Myocyte (in vitro differentiated cells): Measurements from ENCODE around the gene ARID2. TPM values are rescaled to one million over a fixed set of nuclear protein-coding genes. Genes with fewer than 3 reads are reported as not detected.

ENCODE experiments used
- DNase-seq: peaks from one replicate; pipeline ENCODE4 v3.0.0-alpha.2; 2012; ENCODE audit warnings: low read depth
- total RNA-seq: library from RNA; depleted of rRNA; stranded (reverse); fragments of >200 nt; gene quantifications from 2 replicates; pipeline ENCODE4 v1.2.3, GENCODE V29; 2014

Gene ARID2
- total RNA-seq, 1 donor from 2014 or later: 15.8 TPM

DNA sequence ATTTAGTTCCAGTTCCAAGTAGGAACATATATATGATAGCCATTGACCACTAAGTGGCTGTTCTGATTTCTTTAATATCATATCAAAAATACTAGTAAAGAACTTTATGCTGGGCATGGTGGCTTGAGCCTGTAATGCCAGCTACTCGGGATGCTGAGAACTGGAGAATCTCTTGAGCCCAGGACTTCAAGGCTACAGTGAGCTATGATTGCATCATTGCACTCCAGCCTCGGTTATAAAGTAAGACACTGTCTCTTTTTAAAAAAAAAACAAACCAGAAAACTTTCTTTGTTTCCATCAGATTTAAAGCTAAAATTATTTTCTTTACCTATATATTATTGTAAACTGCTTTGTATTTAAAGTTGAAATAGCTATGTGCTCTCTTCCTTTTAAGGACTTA is 133.8 kb downstream of the ARID2 start:
- DNase-seq: no peak

DNA sequence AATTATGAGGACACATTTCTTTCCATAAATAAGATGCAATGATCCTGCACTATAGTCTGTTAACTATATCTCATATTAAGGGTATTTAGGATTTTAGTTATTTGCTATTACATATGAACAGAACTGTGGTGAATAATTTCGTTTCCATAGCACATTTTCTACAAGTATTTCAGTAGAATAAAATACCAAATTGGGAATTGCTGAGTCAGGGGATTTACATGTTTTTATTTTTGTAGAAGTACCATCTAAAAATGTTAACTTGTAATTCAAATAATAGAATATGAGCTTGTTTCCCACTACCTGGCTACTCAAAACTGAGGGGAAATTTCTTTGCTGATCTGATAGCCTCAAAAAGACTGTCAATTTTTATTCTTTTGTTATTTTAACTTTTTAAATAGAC is 136.8 kb downstream of the ARID2 start:
- DNase-seq: no peak

DNA sequence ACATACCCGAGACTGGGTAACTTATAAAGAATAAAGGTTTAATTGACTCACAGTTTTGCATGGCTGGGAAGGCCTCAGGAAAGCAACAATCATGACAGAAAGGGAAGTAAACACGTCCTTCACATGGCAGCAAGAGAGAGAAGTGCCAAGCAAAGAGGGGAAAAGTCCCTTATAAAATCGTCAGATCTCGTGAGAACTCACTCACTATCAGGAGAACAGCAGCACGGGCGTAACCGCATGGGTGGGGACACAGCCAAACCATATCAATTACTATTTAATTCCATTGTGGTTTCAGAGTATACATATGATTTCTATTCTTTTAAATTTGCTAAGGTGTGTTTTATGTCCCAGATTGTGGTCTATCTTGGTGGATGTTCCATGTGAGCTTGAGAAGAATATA is 142.9 kb downstream of the ARID2 start:
- DNase-seq: no peak

DNA sequence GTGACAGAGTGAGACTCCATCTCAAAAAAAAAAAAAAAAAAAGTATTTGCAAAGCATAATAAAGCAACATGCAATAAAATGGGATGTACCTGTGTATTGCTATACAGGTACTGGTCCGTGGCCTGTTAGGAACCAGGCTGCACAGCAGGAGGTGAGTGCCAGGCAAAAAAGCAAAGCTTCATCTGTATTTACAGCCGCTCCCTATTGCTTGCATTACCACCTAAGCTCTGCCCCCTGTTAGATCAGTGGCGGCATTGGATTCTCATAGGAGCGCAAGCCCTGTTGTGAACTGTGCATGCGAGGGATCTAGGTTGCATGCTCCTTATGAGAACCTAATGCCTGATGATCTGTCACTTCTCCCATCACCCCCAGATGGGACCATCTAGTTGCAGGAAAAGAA is 147.6 kb downstream of the ARID2 start:
- no peak for DNase-seq

DNA sequence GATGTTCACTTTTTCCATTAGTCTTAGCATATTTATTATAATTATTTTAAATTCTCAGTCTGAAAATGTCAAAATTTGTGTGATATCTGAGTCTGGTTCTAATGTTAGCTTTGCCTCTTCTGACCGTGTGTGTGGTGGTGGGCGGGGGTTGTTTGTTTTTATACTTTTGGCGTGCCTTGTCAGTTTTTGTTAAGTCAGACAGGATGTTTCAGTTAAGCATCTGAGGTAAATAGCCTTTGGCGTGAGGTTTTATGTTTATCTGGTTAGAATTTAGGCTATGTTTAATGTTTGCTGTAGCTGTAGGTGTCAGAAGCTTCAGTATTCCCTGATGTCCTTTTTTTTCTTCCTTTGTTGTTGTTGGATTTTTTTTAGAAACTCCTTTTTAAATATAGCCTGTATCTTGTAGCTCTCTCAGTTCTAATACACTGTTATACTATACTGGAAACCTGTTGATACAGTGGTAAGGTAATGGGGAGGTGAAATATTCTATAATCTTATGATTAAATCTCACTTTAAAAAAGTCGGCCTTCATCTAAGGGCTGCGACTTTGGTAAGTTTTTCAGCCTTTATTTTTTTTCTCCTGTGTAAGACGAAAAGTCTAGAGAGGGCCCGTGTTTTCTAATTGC is 149.2 kb downstream of the ARID2 start:
- no peak for DNase-seq

DNA sequence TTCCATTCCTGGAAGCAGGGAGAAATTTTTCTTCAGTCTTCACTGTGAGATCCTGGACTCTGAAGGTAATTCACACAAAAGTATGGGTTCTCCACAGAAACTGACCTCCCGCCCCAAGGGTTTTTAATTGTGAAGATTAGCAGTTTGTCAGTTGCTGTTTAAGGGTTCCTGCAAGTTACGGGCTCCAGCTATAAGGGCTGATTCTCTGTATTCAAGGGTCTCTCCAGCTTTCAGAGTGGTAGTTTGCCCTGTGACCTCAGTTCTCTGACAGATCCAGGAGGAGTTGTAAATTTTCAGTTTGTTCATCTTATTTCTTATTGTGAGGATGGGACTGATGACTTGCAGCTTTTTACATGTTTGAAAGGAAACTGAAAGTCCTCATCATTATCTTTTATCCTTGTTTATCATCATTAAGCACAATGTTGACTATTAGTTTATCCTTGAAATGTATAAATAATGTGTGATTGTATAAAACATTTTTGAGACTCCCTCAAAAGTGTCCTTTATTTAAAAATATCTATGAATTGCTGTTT is 149.9 kb downstream of the ARID2 start:
- no peak for DNase-seq

DNA sequence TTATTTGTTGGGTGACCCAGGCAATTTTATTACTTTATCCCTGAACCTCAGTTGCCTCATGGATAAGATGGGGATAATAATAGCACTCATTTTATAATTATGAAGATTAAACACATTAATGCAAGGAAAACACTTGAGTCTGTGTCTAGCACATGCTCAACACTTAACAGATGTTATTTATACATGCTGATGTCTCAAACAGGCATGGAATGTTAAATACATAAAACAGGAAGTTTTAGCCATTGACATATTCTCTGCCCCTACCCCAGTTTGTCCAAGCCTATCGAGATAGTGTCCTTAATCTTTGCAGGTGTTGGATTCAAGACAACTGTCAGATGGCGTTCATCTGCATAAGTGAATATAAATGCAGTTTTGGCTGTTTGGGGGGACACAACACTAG is 151.0 kb downstream of the ARID2 start:
- DNase-seq: no peak

DNA sequence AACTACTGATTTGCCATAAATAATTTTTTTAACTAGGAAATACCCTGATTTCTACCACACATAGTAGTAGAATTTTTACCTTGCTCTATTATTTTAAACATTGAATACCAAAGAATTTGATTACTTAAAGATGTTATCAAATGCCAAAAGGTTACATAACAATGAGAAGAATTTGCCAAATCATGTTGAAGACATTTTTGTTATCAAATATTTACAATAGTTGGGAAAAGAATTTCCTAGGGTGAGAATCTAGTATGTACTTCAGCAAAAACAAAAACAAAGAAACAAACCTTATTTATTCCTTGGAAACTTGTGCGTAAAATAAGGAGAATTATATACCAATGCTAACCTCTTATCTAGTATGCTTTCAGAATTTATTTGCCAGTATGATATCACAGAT is 153.7 kb downstream of the ARID2 start:
- no peak for DNase-seq

DNA sequence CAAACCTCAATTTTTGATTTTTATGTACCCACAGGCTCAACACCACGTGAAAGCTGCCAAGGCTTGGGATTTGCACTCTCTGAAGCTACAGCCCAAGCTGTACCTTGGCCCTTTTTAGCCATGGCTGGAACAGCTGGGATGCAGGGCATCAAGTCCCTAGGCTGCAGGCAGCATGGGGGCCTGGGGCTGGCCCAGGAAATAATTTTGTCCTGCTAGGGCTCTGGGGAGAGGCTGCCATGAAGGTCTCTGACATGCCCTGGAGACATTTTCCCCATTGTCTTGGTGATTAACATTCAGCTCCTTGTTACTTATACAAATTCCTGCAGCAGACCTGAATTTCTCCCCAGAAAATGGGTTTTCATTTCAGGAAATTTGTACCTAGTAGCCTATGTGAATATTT is 157.2 kb downstream of the ARID2 start:
- no peak for DNase-seq

DNA sequence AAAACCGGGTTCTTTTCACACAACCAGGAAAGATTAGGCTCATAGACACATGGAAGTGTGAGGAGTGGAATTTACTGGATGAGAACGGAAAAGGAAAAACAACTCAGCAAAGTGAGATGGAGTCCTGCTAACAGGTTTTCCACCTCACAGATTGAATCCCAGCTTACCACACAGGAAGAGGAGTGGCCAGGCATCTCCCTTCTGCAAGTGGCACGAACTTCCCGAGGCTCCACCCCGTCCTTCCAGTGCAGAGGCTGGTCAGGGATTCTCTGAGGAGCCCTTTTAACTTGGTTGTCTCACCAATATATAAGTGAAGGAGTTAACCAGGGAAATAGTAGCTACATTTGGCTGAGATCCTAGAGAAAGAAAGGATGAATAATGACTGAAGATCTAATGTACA is 158.0 kb downstream of the ARID2 start:
- DNase-seq: no peak

DNA sequence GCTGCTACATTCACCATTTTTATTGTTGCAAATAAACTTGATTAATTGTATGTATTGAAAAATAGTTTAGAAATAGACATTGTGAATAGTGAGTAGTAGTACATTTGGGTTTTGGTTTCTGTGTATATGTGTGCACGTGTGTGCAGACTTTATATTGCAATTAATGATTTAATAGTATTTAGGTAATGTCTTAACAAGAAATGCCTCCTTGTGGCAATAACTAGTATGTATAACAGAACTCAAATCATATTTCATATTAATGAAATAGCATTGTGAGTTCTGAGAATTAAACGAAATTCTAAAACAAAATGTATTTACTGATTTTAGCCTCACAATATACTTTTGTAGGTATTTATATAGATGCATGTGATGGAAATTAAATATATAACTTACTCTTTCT is 160.8 kb downstream of the ARID2 start:
- DNase-seq: no peak

DNA sequence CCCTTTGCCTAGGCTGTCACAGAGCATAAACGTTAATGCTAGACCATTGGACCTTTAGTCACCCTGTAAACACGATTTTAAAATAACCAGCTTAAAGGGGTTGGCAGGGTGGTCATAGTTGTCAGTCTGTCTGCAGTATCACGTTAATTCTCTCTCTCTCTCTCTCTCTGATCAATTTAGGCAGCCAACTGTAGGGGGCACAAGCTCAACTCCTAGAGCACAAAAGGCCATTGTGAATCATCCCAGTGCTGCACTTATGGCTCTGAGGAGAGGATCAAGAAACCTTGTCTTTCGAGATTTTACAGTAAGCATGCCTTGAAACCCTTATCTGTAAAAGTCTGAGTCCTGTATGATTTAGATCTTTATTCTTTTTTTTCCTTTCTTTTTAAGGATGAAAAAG is 163.7 kb downstream of the ARID2 start:
- peak; percentile 9 for DNase-seq

DNA sequence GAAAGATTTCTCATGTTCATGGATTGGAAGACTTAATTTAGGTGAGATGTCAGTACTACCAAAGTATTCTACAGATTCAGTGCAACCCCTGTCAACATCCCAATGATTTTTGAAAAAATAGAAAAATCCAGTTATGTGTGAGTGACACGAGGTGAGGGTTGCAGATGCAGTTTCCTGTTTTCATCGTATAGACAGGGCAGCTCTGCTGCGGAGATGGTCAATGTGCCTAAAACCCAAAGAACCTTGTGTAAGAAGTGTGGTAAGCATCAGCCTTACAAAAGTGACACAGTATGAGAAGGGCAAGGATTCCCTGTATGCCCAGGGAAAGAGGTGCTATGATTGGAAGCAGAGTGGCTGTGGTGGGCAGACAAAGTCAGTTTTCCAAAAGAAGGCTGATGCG is 166.5 kb downstream of the ARID2 start:
- no peak for DNase-seq

DNA sequence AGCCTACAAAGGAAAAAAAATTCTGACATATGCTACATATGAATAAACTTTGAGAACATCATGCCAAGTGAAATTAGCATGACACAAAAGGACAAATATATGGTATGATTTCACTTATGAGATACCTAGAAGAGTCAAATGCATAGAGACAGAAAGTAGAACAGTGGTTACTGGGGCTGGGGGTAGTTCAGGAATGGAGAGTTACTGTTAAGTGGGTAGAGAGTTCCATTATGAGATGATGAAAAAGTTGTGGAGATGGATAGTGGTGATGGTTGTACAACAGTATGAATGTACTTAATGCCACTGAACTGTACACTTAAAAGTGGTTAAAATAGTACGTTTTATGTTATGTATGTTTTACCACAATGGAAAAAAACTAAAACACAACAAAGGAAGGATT is 168.6 kb downstream of the ARID2 start:
- DNase-seq: no peak

DNA sequence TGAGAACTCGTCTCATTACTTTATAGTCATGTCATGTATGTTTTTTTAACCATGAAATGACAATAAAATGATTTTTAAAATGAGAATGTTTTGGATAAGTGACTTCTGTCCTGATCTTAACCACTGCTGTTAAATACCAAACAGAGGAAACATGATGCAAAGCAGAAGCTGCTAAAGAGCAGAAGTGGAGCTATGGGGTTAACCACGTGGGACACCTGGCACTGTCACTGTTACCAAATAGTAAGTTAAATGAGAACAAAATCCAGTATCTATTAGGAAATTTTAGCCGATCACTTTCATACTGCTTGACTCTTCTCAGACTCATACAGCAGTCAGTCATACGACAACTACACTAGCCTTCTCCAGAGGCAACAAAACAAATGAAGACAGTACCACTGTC is 178.4 kb downstream of the ARID2 start:
- DNase-seq: no peak

DNA sequence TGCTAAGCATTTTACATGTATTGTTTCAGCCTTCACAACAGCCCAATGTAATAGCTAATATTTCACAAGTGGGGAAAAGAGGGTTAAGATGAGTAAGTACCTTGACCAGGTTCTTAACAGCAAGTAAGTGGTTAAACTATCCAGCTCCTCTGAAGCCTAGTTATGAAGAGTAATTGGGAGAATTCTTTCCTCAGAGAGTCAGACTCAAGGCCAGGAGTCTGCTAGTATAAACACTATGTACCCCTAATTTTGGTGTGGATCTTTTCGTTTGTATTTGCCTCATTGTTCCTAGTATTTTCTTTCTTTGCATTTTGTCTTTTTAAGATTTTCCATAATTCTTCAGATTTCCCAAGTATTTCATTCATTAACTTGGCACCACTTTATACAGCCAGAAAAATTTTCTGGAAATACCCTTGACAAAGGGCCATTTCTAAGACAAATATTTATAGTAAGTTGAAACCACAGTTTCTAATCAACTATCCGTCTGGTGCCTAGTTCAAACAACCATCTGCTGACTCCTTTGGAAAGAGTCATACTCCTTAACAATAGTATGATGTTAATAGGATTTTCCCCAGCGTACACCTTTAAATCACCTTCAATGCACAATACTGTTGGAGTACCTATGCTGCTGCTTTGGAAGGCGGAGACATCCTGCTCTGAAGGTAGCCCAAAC is 179.7 kb downstream of the ARID2 start:
- DNase-seq: no peak

DNA sequence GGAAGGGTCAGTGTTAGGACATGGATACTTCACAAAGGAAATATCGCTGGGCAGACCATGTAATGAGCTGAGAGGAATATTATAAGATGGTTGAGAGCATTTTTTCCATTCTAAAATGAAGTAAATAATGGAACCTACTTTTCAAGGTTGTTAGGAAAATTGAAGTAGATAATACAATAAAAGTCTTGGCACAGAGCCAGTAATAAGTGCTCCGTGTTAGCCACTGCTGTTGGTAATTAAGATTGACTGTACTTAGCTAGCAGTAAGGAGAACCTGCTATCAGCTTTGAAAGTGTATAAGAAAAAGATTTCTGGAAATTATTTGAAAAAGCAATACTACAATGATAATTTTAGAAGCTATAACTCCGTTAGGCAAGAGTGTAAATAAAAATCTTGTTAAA is 183.3 kb downstream of the ARID2 start:
- no peak for DNase-seq

DNA sequence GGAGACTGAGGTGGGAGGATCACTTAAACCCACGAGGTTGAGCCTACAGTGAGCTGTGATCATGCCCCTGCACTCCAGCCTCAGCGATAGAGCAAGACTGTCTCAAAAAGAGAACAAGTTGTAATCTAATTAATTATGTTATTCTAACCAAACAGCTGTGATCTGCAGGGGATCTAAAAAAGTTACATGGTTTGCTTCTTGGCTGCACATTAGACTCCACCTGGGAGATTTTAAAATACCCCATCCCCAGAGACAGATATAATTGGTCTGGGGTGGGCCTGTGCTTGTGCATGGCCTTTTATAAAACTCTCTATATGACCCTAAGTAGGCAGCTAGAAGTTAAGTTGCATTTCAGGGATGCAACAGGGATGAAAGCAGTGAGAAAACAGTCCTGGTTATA is 184.1 kb downstream of the ARID2 start:
- no peak for DNase-seq

DNA sequence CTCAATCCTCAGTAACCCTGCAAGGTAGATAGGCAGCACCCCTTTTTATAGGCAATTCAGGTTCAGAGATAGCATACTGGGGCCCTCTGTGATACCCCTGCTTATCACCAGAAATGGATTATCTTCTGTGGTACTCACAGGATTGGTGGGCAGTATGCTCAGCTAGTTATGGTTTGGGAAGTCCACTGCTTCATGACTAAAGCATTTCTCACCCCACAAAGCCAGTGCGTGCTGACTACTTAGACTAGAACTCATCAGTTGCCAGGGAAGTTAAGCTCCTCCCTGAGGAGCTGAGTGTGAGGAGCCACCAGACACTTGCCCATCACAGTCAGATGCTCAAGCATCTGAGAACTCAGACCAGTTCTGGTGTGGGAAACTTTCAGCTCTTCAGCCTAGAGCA is 184.6 kb downstream of the ARID2 start:
- peak; percentile 89 for DNase-seq

DNA sequence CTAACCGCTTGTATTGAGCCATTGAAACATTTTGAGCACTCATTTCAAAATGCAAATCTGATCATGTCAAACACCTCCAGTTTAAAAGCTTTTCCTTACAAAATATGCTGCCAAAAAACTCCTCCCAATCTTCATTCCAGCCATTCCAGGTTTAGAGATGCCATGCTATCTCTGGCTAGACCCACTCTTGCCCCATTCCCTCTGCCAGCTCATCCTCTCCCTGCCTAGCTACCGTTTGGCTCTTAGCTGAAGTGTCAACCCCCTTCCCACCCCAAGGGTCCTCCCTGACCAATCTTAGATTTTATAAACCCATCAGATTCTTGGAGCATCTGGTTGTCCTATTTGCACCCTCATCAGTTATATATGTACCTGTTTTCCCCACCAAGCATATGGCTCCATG is 185.9 kb downstream of the ARID2 start:
- DNase-seq: no peak

DNA sequence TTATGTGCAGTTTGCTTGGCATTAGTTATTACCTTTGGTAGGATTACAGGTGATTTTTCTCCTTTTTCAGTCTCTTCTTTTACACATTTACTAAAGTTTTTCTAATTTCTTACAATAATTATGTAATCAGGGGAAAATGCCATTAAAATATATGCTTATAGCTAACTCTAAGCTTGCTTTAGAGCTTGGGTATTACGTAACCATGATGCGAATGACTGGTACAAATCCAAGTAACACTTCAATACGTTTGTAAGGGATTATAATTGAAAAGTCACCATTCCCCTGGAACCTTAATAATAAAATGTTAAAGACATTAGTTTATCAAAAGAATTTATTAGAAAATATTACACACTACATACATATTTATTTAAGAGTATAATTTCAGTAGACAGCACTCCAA is 189.3 kb downstream of the ARID2 start:
- DNase-seq: no peak

DNA sequence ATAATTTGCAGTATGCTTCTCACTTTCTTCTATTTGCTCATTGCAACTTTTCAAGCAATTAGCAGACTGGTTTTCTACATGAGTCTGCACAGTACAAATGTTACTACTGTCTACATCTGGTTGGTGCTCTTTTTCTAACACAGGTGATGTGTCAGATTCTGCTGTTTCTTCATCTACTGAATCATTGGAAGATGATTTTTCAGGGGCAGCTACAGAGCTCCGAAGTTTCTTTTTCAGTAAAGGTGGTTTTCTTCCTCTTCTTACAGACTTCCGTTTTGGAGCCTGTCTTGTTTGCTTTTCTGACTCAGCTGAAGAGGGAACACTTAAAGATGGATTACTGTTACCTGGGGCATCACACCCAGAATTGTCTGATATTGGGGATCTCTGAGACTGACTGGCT is 198.8 kb downstream of the ARID2 start:
- DNase-seq: no peak

DNA sequence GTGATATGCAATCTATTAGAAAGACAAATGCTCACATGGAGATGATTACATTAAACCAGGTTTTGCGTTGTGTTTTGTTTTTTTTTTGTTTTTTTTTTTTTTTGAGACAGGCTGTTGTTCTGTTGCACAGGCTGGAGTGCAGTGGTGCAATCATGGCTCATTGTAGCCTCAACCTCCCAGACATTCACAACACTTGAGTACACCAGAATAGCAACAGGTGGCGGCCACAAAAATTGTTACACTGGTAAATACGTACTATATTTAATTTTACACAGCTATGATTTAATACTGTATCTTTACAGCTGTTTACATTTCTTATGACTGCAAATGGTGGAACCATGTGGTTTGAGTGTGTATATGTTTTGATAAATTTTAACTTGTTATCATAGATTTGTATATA is 200.9 kb downstream of the ARID2 start:
- DNase-seq: peak; percentile 59
